Activated CD8-positive, alpha-beta memory T cell treated with anti-CD3 and anti-CD28 coated beads for 1 hour (primary cell): ENCODE results near the gene MDH1.

Experiments used
- DNase-seq, 2 donors: peaks; one replicate each; pipeline ENCODE4 v3.0.0-alpha.2; 2020; ENCODE audit warnings: low read depth in 1 of 2; ENCODE audit errors: extremely low read depth in 1 of 2

The MDH1 gene

DNA sequence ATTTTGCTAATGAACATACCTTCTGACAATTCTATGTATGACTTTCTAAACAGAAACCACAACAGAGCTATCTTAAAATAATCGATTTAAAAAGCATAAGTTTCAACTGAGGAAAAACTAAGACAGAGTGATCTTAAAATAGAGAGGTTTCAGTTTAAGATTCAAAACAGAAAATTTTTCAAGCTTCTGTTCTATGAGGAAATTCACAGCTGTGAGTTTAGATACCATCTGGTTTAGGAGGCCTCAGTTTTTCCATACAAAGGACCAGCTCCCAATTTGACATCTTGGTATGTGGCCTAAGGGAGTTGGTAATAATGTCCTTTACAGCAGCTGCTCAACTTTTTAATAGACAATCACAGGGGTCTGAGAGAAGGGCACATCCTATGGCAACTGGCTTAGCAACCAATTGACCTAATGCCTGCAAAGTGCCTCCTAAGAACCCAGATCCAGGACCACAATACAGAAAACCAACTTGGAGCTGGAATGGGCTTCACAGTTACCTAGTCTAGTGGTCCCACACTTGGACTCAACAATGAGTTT is 39.7 kb downstream of the MDH1 start:
- no peak for DNase-seq

DNA sequence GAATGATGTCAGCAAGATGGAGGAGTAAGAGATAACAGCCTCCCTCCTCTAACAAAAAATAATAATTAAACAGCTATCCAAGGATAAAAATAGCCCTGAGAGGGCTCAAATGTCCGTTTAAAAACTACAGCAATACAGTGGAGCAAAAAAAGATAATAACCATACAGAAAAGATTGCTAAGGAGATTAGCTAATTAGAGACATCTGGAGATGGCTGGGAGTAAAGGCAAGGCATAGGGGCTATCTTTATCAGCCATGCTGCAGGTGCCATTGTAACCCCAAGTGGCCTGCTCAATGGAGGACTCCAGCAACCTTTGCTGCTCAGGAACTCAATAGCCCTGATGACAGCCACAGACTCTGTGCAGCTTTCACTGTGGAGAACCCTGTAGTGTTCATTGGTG is 42.7 kb downstream of the MDH1 start:
- DNase-seq: no peak

DNA sequence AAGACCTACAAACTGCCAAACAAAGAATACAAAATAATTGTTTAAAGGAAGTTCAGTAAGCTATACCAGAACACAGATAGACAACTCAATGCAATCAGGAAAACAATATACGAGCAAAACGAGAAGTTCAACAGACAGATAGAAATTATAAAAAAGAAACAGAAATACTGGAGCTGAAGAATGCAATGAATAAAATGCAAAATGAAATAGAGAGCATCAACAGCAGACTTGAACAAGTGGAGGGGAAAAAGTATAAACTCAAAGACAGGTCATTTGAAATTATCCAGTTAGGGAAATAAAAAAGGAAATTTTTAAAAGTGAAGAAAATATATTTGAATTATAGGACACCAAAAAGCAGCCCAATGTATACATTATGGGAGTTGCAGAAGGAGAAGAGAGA is 43.6 kb downstream of the MDH1 start:
- no peak for DNase-seq

DNA sequence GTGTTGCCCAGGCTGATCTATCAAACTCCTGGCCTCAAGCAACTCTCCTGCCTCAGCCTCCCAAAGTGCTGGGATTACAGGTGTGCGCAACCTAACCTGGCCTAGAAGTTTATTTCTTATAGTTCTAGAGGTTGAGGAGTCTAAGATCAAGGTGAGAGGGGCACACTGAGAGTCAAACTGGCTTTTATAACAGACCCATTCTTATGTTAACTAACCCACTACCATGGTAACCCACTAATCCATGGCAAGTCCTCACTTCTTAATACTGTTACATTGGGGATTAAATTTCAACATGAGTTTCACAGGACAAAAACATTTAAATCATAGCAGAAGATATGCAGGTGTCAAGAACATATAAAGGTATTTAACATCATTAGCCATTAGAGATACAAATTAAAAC is 50.6 kb downstream of the MDH1 start:
- DNase-seq: no peak

DNA sequence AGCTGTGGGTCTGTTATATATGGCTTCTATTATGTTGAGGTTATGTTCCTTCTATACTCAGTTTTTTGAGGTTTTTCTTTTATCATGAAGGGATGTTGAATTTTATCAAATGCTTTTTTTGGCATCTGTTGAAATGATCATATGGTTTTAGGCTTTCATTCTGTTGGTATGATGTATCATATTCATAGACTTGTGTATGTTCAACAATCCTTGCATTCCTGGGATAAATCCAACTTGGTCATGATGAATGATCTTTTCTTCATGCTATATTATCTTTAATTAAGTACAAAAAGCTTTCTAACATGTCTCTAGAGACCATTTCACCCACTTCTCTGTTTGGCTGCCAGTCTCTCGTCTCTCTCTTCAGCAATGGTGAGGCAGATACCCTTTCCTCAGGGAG is 54.2 kb downstream of the MDH1 start:
- DNase-seq: no peak

DNA sequence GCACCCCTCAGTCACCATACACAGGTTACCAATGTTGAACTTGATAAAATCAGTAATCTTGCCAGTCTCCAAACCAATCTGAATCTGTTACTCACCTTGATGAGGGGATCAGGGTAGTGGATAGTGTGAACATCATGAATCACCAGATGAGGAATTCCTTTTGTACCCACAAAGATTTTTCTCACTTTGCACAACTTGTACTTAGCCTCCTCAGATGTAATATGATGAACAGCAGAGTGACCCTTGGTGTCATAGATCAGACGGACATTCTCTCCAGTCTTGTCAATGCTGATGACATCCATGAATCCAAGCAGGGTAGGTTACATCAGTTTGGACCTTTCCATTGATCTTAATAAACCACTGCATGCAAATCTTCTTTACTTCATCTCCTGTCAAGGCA is 54.7 kb downstream of the MDH1 start:
- no peak for DNase-seq

DNA sequence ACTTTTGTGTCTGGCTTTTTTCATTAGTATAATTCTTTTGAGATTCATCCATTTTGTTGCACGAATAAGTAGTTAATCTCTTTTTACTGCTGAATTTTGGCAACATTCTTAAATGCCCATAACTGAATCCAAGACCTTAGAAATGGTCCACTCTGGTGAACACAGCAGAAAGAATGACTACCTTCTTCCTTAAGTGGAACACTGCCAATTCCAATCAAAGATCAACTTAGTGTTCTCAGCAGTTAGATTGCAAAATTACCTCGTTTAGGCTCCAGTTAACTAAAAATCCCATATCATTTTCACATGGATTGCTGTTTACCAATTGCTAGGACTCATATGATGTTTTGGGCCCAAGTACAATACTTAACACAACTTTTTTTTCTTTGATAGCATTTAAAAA is 59.9 kb downstream of the MDH1 start:
- no peak for DNase-seq

DNA sequence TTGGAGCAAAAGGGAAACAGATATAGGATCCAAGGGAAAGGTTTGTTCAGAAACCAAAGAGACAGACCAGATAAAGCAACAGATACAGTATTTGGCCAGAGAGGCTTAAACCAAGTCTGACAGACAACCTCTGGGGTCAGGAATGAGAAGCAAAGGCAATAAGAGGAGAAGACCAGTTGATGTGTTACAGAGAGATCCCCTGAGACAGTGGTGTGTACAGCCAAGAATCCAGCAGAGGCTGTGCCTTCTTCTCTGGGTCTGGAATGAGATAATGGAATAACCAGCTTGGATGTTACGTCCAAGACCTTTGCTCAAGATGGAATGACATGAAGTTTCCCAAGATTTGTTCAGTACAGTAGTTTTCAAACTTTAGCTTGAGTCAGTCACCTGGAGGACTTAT is 61.1 kb downstream of the MDH1 start:
- DNase-seq: no peak

DNA sequence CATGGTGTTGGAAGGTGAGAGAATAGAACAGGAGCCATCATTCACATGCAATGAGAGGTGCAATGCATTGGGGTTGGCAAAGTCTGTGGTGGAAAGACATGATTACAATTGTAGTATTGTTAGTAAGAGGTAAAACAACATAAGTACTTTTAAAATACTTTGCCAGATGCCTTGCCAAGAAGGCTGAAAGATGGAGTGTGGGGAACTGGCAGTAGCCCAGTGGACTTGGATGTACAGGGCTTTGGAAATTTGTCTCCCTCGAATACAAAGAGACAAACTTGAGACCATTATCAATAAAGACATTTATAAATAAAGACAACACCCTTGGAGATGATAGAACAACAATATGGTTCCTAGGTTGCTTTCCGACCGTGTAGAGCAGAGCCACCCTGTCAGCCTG is 62.0 kb downstream of the MDH1 start:
- DNase-seq: no peak

DNA sequence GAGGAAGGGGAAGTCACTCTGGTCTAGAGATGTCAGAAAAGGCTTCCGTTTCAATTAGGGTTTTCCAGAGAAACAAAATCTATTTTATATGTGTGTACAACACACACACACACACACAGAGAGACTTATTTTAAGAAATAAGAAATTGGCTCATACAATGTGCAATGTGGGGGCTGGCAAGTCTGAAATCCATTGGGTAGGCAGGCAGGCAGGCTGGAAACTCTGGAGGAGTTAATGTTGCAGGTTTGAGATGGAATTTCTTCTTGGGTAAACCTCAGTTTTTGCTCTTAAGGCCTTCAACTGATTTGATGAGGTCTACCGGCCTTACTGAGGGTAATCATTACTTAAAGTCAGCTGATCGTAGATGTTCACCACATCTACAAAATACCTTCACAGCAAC is 62.6 kb downstream of the MDH1 start:
- no peak for DNase-seq

DNA sequence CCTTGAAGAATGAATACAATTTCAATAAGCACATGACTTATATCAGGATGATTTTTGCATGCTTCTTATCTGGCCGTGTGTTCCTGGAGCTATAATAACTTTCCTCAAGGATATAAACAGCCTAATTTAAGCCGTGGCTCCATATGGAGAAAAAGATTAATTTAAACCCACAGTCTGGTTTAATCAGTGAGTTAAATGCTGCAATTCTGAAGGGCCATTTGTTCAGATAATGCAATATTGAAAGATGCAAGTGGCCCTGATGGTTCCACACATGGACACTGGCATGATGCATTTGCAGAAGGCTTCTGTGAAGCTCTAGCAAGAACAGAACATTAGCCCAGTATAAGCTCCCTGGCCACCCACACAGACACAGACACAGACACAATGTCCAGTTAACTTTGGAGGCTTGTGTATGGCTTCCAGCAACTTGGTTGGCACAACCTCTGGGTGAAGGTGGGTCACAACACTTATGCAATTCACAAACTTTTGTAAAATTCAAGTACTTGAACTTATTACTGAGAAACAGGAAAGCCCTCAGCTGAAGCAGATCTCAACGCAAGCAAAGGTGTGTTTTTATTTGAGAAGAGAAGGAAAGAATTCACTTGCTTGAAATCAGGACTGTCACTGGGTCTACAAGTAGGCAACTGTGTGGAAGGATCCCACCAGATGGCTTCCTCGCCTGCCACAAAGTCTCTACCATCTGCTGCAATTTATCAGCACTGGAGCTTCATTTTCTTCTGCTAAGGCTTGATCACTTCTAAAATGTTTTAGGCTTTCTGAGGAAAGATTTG is 63.3 kb downstream of the MDH1 start:
- no peak for DNase-seq

DNA sequence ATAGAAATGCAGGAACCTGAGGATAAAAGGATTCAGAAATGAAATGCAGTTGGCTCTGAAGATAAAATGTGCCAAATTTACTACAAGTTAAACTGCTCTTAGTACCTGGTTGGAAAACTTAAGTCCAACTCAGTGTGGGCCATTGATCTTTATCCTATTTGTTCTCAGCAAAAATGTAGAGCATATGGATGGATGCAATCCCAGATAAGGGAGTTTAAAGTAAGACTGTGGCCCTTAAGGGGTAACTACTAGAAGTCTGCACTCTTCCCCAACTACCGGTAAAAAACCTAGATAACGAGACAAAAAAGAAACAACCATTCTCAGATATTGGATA is 63.9 kb downstream of the MDH1 start:
- no peak for DNase-seq

DNA sequence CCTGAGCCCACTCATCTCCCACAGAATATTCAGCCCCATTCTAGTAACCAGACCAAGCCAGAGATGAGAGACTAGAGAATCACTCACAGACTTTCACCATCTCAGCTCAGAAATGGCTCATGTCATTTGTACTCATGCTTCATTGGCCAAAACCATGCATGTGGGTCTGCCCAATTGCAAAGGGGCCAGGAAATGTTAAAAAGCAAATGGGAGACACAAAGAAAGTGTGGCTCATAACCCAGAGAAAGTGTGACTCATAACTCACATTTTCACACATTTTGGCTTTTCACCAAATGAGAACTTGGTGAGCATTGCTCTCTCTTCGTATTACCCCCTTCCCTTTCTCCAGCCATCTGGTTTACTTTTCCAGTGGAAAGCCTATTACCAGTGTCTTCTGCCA is 66.2 kb downstream of the MDH1 start:
- DNase-seq: no peak
